Fibroblast of peridontal ligament (primary cell): ENCODE data around the gene SORCS2.

Source experiments
- DNase-seq: peaks from one replicate; pipeline ENCODE4 v3.0.0-alpha.2; 2010; ENCODE audit errors: extremely low read depth

SORCS2 gene

DNA sequence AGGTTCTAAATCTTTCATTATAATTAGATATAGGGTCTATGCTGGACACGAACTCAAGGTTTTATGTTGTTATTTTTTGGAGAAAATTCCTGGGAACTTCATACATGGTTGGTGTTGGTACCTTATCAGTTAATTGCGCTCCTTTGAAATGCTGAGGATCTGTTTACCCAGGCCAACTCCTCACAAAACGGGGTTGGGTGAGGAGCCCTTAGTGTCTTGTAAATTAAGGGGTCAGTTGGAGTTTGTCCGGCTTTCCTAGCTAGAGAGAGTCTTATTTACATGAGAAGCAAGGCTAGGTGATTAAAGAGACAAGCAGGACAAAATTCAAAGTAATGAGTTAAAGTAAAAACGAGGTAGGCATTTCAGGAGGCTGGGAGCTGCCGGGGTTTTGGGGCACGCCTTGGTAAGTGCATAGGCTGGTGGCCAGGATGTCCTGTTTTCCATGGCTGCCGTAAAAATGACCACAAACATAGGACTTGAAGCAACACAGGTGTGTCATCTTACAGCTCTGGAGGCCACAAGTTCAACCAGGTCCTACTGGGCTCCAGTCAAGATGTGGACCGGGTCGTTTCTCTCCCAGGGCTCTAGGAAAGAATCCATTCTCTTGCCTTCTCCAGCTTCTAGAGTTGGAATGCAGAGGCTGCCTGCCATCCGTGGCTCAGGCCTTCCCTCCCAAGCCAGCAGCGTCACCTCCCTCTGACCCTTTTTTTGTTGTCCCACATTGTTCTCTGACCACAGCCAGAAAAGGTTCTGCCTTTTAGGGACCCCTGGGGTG is 222.6 kb downstream of the SORCS2 start:
- no peak for DNase-seq

DNA sequence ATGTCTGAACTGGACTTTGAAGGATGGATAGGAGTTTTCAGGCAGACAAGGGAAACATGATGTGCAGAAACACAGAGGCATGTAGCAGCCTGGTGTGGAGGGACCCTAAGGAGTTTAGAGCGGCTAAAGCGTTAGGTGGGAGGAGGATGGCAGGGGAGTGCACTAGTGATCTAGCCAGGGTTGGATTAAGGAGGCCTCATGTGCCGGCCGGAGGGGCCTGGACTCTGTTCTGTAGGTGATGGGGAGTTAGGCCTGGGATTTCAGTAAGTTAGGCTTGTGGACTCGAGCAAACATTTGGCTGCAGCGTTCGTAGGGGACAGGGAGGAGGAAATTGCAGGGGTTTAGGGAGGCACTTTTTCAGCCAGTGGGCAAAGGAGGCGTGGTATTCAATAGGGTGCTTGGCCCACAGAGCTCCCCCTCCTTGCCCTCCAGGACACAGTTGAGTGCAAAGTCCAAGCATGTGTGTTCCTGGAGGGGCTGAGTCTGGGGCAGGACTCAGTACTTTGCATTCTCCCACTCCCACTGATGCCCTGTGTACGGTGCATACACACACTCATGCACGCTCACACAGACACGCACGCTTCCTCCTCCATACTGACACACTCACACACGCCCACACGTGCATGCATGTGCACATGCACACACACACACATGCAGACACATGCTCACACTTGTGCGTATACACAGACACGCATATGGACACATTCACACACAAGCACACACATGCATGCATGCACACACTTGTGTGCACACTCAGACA is 223.8 kb downstream of the SORCS2 start:
- DNase-seq: no peak

DNA sequence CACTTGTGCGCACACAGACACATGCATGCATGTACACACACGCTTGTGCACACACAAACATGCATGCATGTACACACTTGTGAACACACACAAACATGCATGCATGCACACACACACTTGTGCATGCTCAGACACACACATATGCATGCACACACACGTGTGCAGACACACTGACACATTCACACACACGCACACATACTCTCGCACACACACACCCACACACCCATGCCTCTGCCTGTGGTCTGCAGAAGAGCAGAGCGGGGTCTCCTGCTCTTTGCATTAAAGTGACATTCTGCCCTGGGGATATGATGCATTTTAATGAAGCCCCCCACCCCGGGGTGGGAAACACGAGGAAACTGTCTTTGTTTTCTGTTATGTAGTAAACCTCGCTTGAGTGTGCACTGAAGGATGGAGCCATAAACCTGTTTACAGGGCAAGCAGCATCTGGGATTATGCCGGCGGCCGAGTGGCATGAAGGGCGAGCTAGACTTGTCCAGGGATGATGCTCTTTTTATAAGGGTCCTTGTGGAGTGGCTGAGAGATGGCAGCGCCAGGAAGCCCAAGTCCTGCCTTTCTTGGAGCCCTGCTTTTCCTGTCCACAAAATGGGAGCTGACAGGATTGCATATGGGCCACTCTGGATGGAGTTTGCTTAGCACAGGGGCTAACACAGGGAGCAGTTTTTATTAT is 224.6 kb downstream of the SORCS2 start:
- no peak for DNase-seq

DNA sequence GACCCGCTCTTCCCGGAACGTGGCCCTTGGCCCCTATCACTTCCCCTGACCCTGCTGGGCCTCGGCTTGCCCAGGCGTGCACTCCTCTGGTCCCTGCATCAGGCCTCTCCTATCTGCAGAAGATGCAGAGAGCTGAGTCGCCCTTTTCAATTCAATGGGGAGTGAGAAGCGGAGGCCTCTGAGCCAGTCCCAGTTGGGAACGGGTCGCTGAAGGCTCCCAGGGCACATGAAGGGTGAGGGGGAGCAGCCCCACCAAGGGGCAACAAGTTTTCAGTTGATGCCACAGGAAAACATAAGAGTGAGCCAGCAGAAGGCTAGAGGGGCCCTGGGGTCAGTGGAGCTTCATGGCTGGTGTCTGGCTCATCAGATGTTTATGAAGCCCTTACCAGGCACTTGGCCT is 225.3 kb downstream of the SORCS2 start:
- no peak for DNase-seq

GRCh38 chr4:7418131-7418943 is 226.0 kb downstream of the SORCS2 start:
- DNase-seq: no peak

GRCh38 chr4:7419961-7420660 is 227.8 kb downstream of the SORCS2 start:
- DNase-seq: no peak

DNA sequence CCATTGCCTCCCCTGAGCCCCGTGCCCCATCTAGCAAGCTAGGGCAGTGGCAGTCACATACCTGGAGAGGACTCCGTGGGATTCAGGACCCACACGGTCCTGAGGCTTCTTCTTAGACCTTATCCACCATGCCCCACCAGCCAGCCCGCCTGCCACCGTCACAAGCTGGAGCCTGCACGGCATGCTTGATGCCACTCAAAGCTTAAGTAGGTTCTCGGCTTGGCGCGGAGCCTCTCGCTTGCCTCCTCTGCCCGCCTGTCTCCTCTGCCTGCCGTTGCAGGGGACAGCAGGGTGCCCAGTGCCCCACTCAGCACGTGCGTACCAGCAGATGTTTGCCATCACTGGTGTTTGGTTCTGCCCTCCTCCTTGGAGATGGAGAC is 228.3 kb downstream of the SORCS2 start:
- DNase-seq: no peak

DNA sequence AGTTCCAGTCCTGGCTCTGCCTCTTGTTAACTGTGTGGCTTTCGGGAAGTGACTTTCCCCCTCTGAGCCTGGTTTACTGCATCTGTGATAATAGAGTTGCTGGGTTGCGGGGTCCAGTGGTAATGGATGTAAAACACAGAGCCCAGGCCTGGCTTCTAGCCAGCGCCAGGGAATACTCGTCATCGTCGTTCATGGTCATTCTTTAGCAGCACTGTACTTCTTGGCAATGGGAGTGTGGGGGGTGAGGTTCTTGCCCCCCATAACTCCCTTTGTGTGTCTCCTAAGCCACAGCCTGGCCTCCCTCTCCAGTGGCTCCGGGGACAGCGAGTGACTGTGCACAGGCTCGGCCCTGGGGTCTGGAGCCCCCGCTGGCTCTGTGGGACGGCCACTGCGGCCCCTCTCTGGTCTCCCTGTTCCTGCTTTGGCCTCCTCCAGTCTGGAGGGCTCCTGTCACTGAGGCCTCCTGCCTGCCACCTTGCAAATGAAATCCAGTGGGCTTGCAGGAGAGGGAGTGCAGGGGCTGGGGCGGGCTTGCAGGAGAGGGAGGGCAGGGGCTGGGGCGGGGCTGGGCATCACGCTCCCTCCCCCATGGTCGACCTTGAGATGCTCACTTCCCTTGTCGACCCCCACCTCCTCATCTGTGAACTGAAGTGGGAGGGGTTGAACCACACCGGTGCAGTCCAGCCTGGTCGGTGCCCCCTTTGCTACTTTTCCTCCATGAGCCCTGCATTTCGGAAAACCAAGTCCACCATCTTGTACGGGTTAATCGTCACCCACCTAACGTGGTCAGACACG is 229.2 kb downstream of the SORCS2 start:
- DNase-seq: no peak

DNA sequence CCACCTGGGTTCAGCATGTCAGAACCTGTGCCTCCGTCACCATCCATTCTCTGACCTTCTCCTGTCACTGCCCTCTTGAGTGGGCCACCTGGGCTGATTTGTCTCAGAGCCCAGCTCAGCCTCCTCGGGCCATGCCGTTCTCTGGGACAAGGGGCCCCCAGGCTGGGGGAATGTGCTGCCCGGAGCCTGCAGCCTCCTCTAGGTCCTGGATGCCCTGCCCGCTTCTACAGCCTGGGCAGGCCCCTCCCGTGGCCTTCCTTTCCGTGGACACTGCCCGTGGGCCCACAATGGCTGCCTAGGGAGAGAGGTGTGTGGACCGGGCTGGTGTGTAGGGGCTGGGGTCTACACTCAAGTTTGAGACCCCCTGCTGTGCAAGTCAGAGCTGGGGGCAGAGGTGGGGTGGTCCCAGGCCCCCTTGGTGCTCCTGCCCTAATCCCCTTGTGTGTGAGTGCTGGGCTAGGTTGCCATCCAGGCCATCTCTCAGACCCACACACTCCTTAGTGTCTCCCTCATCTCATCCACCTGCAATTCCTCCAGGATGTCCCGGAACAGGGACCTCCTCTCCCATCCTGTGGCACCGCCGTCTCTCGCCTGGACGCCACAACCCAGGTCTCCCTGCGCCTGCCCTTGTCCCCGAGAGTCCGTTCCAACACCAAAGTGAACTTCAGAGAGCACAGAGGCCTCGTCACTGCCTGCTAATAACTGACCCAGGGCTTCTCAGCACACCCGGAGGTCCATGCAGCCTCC is 230.0 kb downstream of the SORCS2 start:
- no peak for DNase-seq

GRCh38 chr4:7422898-7423180 is 230.5 kb downstream of the SORCS2 start:
- DNase-seq: no peak

GRCh38 chr4:7423391-7423790 is 231.1 kb downstream of the SORCS2 start:
- DNase-seq: no peak

DNA sequence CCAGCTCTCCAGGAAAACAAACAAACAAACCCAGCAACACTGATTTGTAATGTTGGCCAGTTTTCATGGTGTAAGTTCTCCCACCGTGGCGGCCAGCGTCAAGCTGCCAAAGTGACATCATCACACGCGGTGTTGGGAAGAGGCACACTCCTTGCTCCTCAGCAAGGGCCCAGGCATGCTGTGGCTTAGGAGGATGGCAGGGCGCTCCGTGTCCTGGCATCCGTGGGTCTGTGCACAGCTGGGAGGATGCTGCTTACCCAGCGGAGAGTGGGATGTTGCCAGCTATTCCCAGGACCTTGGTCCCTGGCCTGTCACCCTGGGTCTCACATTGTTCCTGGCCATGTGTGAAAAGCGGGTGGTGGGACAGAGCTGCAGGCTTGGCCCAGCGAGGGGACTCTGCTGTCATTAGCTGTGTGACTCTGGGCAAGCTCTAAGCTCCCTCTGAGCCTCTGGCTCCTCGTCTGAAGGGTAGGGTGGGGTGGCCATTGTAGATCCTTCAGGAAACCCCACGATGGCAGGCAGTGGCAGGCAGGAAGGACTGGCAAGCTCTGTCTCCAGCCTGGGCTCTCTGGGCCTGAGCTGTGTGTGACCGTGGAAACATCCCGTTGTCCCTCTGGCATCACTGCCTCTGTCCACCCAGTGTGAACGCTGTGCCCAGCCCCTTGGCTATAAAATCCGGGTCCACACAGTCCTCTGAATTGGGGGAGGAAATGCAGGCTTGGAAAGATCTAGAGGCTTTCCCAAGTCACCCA is 231.6 kb downstream of the SORCS2 start:
- no peak for DNase-seq

GRCh38 chr4:7424553-7425111 is 232.3 kb downstream of the SORCS2 start:
- no peak for DNase-seq

DNA sequence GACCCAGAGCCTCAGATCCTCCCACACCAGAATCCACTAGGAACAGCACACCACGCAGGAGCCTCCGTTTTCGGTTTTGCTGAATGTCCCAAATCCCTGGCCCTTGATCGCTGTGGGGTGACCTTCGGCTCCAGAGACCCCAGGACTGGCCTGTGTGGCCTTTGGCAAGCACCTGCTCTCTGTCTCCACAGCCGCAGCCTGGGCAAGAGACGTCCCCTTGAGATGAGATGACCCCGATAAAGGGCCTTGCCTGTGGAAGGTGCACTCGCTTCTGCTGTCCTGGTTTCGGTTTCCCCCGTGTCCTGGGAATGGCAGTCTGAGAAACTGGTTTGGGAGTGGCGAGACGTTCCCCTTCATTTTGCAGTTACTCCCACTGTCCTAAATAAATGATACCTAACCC is 232.8 kb downstream of the SORCS2 start:
- DNase-seq: no peak

DNA sequence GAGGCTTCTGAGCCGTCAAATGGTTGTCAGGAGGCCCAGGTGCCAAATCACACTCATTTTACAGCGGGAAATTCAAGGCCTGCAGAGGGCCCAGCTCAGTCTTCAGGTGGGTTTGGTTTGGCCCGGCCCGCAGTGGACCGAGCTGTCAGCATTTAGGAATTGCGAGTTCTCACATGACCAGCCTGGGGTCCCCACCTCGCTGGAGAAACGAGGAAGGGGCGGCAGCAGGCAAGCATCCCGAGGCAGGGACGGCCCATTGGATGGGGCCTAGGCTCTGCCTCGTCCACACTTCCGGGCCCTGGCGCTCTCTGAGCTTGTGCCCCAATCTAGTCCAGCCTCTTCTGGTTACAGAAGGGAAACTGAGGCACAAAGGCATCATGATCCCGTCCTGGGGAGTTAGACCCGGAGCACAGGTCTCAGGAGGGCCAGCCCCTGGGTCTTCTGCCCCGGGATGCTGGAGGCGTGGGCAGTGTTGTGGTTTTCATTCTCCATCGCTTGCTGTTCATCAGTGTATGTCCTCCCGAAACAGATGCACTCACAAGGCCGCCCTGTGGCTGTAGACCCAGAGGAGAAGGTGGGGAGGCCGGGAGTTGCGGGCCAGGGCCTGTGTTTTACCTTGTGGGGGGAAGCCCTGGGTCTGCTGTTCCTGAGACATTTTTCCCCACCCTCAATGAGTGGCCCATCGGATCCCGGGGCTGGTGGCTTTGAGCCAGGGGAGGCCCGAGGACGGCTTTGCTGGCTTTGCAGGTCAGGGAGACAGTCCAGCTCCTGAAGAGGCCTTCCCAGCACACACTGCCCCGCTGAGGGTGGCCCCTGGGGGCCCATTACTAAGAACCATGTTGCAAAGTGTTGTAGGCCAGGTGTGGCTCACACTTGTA is 233.5 kb downstream of the SORCS2 start:
- no peak for DNase-seq

GRCh38 chr4:7426525-7427171 is 234.3 kb downstream of the SORCS2 start:
- no peak for DNase-seq

DNA sequence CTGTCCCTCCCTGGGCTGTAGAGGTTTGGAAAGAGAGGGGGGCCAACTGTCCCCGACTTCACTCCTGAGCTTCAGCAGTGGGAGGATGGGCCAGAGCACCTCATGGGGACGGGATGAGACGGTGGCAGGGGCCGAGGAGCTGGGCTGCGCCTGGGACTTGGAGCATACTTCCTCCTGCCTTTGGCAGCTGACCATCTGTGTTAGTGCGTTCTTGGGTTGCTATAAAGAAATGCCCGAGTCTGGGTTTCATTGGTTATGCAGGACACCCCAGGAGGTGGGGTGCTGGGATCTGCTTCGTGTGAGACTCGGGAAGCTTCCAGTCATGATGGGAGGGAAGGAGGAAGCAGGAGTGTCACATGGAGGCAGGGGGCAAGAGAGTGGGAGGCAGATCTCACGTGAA is 235.0 kb downstream of the SORCS2 start:
- DNase-seq: no peak
